ENCODE results near the gene NAT10.
"Not testable (repeated sequence)": the region's sequence is repeated elsewhere in the genome, so short reads cannot be mapped to it uniquely, and the experiment has no call there.

The NAT10 gene

DNA sequence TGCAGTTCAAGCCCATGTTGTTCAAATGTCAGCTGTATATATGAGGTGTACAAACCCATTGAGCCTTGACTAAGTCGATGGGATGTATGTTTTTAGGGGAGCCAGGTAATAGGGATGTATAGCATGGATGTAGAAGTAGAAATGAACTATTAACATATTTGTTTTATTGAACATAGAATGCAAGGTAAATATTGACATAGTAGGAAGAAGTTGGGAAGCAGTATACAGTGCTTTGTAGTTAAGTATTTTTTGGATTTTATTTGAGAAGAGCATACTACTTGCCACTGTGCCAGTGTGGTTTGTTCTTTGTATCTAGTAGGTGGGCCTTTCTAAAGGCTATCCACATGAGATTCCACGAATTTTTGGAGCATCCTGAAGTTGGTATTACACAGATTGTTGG, 20.8 kb upstream of the NAT10 start:
- Mint-ChIP-seq H3K27ac (peak overlapping the region; percentile 56), H3K9me3 (no peaks in the 10 kb centered on the region), H3K4me1 (peaks cover 23% of the 10 kb centered on the region), H3K27me3 (no peaks in the 10 kb centered on the region), H3K4me3 (no peak overlapping the region), H3K36me3 (ENCODE audit: low read depth) (peaks cover 72% of the 10 kb centered on the region)
- ATAC-seq: no peak
- DNase-seq: no peak

- Mint-ChIP-seq H3K9me3 (no peaks in the 10 kb centered on the region), H3K27me3 (no peaks in the 10 kb centered on the region), H3K4me3 (no peak overlapping the region), H3K36me3 (ENCODE audit: low read depth) (peaks cover 72% of the 10 kb centered on the region), H3K4me1 (peaks cover 23% of the 10 kb centered on the region), H3K27ac (peak overlapping the region; percentile 54)
- no peak for ATAC-seq
- no peak for DNase-seq
Measured at GRCh38 chr11:34086554-34087283, 18.7 kb upstream of the NAT10 start.

DNA sequence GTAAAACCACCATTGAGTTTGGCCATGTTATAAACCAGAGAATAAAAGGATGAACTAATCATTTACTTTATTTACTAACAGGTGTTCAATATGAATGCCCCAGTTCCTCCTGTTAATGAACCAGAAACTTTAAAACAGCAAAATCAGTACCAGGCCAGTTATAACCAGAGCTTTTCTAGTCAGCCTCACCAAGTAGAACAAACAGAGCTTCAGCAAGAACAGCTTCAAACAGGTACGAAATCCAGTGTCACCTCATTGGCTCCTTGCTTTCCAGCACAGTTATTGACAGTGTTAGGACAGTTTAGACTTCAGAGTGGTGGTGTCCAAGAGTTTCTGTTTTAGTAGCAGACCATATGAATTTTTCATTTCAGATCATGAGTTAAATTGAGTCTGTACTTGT, 13.6 kb upstream of the NAT10 start:
- DNase-seq (no peak), ATAC-seq (no peak)
- no peaks in the 10 kb centered on the region for H3K27me3 Mint-ChIP-seq
- H3K27ac Mint-ChIP-seq: peak overlapping the region; percentile 53
- H3K9me3 Mint-ChIP-seq: no peaks in the 10 kb centered on the region
- peaks cover 3% of the 10 kb centered on the region for H3K4me1 Mint-ChIP-seq
- H3K4me3 Mint-ChIP-seq: no peak overlapping the region
- H3K36me3 Mint-ChIP-seq (ENCODE audit: low read depth): peaks cover 67% of the 10 kb centered on the region

DNA sequence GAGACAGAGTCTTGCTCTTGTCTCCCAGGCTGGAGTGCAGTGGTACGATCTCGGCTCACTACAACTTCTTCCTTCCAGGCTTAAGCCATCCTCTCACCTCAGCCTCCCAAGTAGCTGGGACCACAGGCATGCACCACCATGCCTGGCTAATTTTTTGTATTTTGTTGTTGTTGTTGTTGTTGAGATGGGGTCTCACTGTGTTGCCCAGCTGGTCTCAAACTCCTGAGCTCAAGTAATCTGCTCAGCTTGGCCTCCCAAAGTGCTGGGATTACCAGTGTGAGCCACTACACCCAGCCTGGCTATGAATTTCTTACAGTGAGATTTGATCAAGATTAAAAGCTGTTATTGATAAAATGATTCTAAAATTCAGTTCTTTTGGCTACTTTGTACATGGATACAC, 10.5 kb upstream of the NAT10 start:
- DNase-seq, H3K4me3 Mint-ChIP-seq, H3K4me1 Mint-ChIP-seq, ATAC-seq, H3K27ac Mint-ChIP-seq, H3K27me3 Mint-ChIP-seq, H3K9me3 Mint-ChIP-seq: not testable (repeated sequence)
- peaks cover 77% of the 10 kb centered on the region for H3K36me3 Mint-ChIP-seq (ENCODE audit: low read depth)

DNA sequence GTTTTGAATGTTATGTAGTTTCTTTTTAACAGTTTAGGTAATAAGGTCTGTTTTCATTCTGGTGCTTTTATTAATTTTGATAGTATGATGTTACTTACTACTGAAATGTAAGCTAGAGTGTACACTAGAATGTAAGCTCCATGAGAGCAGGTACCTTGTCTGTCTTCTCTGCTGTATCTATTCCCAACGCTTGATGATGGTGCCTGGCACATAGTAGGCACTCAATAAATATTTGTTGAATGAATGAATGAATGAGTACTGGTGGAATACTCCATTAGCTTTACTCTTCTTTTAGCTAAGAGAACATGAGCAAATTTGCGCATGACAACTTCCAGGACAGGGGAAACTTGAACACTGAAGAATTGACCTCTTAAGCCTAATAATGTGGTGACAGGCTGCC, 6.6 kb upstream of the NAT10 start:
- no peak for DNase-seq
- Mint-ChIP-seq H3K4me3 (no peak overlapping the region), H3K9me3 (no peaks in the 10 kb centered on the region), H3K27me3 (no peaks in the 10 kb centered on the region), H3K4me1 (peaks cover 6% of the 10 kb centered on the region), H3K27ac (no peak overlapping the region), H3K36me3 (ENCODE audit: low read depth) (peaks cover 66% of the 10 kb centered on the region)
- ATAC-seq: no peak

DNA sequence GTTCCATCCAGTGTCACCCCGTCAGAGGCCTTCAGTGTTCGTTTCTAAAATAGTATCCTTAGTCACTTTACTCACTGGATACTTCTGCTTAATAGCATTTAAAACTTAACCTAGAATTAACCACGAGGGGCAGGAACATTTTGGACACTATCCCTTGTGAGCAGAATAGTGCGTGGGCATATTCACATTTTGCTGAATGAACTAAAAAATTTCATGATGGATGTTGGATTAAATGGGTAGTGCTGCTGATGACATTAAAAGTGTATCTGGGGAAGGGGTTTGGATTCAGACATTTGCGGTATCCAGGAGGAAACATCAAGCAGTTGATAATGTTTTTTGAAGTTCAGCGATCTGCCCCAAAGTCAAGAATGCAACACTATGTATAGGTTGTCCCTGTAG, 750 bp upstream of the NAT10 start:
- no peak for DNase-seq
- ATAC-seq: no peak
- peak overlapping the region; percentile 98 for H3K27ac Mint-ChIP-seq
- peaks cover 48% of the 10 kb centered on the region for H3K4me1 Mint-ChIP-seq
- H3K4me3 Mint-ChIP-seq: peak overlapping the region; percentile 93
- peaks cover 6% of the 10 kb centered on the region for H3K27me3 Mint-ChIP-seq
- H3K36me3 Mint-ChIP-seq (ENCODE audit: low read depth): peaks cover 64% of the 10 kb centered on the region
- H3K9me3 Mint-ChIP-seq: no peaks in the 10 kb centered on the region

DNA sequence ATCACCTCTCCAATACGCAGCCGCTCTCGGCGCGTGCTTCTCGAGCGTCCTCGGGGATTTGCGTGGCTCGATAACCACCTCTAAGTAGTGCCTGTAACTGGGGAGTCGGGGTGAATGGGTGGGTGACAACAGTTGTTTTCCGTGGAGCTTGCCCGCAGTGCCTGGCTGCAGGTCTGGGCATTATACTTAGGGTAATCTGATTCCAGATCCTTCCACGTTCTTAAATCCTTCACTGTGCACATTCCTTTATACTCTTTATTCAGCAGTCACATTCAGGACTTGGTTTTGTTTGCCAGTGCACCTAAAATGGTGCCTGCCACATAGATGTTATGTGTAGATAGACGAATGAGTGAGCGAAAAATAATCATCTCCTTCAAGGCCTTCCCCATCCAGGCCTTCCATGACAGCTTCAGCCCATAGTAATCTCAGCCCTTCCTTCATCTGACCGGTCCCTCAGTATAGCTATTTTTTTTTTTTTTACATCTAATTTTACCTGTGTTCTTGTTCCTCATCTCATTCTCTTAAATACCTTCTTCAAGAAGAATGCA, 602 bp downstream of the NAT10 start:
- Mint-ChIP-seq H3K36me3 (ENCODE audit: low read depth) (peaks cover 59% of the 10 kb centered on the region), H3K27ac (peak overlapping the region; percentile 98), H3K4me3 (peak overlapping the region; percentile 93), H3K9me3 (no peaks in the 10 kb centered on the region), H3K27me3 (peaks cover 6% of the 10 kb centered on the region), H3K4me1 (peaks cover 48% of the 10 kb centered on the region)
- DNase-seq (no peak), ATAC-seq (no peak)

DNA sequence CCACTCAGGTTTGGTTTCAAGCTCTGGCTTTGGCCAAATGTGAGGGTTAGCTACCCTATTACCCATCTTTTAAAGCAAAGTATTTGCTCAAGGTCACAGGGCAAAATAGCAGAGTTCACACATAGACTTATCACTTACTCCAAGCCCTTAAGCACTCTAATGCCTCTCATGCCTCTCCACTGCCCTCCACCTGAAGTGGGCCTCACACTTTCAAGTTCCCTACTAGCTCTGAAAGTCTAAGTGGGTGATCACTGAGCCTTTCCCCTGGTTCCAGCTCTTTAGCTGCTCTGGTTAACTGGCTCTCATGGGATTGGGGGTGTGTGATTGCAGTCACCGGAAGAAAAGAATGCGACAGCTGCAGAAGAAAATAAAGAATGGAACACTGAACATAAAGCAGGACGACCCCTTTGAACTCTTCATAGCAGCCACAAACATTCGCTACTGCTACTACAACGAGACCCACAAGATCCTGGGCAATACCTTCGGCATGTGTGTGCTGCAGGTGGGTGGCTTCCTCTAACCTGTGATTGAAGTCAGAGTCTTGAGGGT, 6.4 kb downstream of the NAT10 start:
- no peaks in the 10 kb centered on the region for H3K27me3 Mint-ChIP-seq
- DNase-seq (no peak), ATAC-seq (no peak)
- peaks cover 76% of the 10 kb centered on the region for H3K36me3 Mint-ChIP-seq (ENCODE audit: low read depth)
- H3K4me1 Mint-ChIP-seq: peaks cover 15% of the 10 kb centered on the region
- no peaks in the 10 kb centered on the region for H3K9me3 Mint-ChIP-seq
- no peak overlapping the region for H3K27ac Mint-ChIP-seq
- no peak overlapping the region for H3K4me3 Mint-ChIP-seq

- no peak overlapping the region for H3K27ac Mint-ChIP-seq
- H3K9me3 Mint-ChIP-seq: no peaks in the 10 kb centered on the region
- H3K4me1 Mint-ChIP-seq: no peaks in the 10 kb centered on the region
- H3K4me3 Mint-ChIP-seq: no peak overlapping the region
- ATAC-seq (no peak), DNase-seq (no peak)
- no peaks in the 10 kb centered on the region for H3K27me3 Mint-ChIP-seq
- H3K36me3 Mint-ChIP-seq (ENCODE audit: low read depth): peaks cover 72% of the 10 kb centered on the region
Measured at GRCh38 chr11:34114014-34114413, 8.6 kb downstream of the NAT10 start.

GRCh38 chr11:34114471-34114870, 9.0 kb downstream of the NAT10 start:
- H3K4me3 Mint-ChIP-seq: no peak overlapping the region
- H3K9me3 Mint-ChIP-seq: no peaks in the 10 kb centered on the region
- H3K4me1 Mint-ChIP-seq: no peaks in the 10 kb centered on the region
- no peaks in the 10 kb centered on the region for H3K27me3 Mint-ChIP-seq
- DNase-seq (no peak), ATAC-seq (no peak)
- peaks cover 68% of the 10 kb centered on the region for H3K36me3 Mint-ChIP-seq (ENCODE audit: low read depth)
- no peak overlapping the region for H3K27ac Mint-ChIP-seq

GRCh38 chr11:34120651-34121050, 15.2 kb downstream of the NAT10 start:
- Mint-ChIP-seq H3K36me3 (ENCODE audit: low read depth) (peaks cover 68% of the 10 kb centered on the region), H3K27me3 (no peaks in the 10 kb centered on the region), H3K4me3 (no peak overlapping the region), H3K27ac (no peak overlapping the region), H3K4me1 (peaks cover 2% of the 10 kb centered on the region), H3K9me3 (no peaks in the 10 kb centered on the region)
- ATAC-seq: no peak
- DNase-seq: no peak

- no peak for DNase-seq
- Mint-ChIP-seq H3K36me3 (ENCODE audit: low read depth) (peaks cover 79% of the 10 kb centered on the region), H3K9me3 (no peaks in the 10 kb centered on the region), H3K27ac (no peak overlapping the region), H3K27me3 (no peaks in the 10 kb centered on the region), H3K4me3 (no peak overlapping the region), H3K4me1 (no peaks in the 10 kb centered on the region)
- no peak for ATAC-seq
Measured at GRCh38 chr11:34124885-34125668, 19.6 kb downstream of the NAT10 start.

GRCh38 chr11:34126959-34127848, 21.8 kb downstream of the NAT10 start:
- no peak overlapping the region for H3K27ac Mint-ChIP-seq
- H3K36me3 Mint-ChIP-seq (ENCODE audit: low read depth): peaks cover 76% of the 10 kb centered on the region
- H3K27me3 Mint-ChIP-seq: no peaks in the 10 kb centered on the region
- H3K4me1 Mint-ChIP-seq: no peaks in the 10 kb centered on the region
- H3K4me3 Mint-ChIP-seq: no peak overlapping the region
- ATAC-seq: no peak
- no peaks in the 10 kb centered on the region for H3K9me3 Mint-ChIP-seq
- no peak for DNase-seq

- Mint-ChIP-seq H3K9me3 (no peaks in the 10 kb centered on the region), H3K27ac (no peak overlapping the region), H3K27me3 (no peaks in the 10 kb centered on the region), H3K4me3 (no peak overlapping the region), H3K4me1 (no peaks in the 10 kb centered on the region), H3K36me3 (ENCODE audit: low read depth) (peaks cover 79% of the 10 kb centered on the region)
- ATAC-seq (no peak), DNase-seq (no peak)
Measured at GRCh38 chr11:34128824-34129223, 23.4 kb downstream of the NAT10 start.
